Kidney capillary endothelial cell (primary cell): ENCODE data around the gene SLC37A2.
"Not testable (repeated sequence)": the region's sequence is repeated elsewhere in the genome, so short reads cannot be mapped to it uniquely, and the experiment has no call there.

Experiments used
- DNase-seq: peaks from one replicate; pipeline ENCODE4 v3.0.0-alpha.2; 2018; ENCODE audit warnings: low spot score

Gene SLC37A2

DNA sequence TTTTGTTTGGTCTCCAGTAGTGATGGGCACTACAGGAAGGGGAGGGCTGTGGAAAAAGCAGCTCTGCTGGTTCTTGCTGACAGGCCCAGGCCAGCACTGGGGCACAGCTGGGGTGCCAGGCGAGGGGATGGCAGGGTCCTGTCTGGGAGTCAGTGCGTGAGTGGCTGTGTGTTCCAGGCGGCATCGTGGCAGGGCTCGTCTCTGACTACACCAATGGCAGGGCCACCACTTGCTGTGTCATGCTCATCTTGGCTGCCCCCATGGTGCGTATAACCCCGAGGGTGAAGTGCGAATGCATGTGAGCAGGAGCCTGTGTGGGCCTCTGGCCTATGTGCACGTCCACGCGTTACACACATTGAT is 20.9 kb downstream of the SLC37A2 start:
- no peak for DNase-seq

DNA sequence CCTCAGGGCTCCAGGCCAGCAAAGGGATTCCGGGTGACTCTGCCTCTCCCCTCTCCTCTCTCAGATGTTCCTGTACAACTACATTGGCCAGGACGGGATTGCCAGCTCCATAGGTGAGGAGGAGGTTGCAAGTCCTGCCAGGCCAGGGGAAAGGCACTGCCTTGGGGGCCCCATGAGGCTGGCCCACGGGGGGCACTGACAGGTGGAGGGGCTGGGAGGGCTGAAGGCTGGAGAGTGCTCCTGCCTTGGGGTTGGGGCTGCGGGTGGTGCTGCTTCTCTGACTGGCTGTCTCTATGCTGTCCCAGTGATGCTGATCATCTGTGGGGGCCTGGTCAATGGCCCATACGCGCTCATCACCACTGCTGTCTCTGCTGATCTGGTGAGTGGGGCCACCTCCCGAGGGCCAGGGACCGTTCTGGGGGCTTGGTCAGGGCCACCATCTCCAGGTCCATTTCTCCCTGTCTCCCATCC is 21.7 kb downstream of the SLC37A2 start:
- no peak for DNase-seq

DNA sequence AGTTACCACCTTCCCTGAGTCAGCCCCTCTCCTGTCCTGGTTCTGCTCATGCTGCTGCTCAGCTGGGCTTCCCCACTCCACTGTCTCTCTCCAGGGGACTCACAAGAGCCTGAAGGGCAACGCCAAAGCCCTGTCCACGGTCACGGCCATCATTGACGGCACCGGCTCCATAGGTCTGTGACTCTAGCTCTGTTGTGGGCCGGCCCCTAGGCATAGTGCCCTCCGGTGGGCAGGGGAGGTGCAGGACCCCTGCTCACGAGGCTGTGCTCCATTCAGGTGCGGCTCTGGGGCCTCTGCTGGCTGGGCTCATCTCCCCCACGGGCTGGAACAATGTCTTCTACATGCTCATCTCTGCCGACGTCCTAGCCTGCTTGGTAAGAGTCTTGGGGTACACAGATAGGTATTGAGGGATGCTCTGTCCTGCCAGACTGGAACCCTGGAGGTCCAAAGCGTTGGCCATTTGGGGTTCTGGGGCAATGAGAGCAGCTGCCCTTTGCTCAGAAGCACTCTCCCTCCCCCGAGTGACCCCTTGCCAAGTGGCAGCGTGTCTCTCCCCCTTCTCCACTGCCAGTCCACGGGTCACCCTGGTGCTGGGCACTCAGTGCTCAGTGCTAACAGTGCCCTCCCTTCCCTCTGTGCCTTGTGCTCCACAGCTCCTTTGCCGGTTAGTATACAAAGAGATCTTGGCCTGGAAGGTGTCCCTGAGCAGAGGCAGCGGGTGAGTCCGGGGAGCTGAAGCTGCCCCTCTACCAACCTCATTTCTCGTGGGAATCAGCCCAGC is 22.4 kb downstream of the SLC37A2 start:
- no peak for DNase-seq

DNA sequence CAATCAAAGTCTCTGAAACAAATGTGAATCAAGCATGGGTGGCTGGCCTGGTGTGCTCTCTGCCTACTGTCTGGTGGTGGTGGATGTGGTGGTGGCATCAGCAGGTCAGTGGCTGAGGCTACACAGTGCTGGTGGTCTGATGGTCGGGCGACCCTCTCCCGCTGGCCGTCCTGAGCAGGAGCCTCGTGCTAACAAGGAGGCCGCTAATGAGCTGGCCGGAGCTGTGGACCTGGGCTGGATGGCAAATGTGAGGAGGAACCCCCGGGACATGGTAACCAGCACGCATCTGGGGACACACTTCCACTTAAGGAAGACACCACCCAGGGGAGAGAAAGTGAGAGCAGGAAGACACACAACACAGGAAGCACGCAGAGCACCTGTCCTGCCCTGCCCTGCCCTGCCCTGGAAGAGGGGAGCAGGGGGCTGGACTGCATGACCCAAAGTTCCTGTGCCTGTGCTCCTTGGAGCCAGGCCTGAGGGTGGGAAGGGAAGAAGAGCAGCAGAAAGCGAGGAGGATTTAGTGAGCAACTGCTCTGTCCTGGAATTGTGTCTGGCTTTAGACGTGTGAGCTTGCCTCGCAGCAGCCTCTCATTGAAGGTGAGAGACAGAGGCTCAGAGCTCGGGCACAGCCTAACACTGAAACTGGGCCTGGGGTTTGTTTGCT is 23.7 kb downstream of the SLC37A2 start:
- no peak for DNase-seq

DNA sequence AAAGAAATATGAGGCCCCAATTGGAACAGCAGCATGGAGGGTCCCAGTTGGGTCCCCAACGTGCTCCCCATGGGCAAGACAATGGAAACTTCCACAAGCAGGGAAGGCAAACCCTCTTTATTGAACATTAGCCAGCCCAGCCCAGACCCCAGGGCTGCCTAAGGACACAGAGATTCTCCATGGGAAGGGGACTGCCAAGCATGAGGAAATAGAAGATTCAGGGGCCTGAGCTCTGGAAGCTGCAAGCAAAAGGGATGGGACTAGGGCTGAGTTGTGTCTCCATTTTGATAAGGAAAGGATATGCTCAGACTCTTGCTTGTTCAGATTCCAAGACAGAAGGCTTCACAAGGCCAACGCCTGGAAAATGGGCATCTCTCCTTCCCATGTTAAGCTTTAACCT is 25.0 kb downstream of the SLC37A2 start:
- DNase-seq: no peak

DNA sequence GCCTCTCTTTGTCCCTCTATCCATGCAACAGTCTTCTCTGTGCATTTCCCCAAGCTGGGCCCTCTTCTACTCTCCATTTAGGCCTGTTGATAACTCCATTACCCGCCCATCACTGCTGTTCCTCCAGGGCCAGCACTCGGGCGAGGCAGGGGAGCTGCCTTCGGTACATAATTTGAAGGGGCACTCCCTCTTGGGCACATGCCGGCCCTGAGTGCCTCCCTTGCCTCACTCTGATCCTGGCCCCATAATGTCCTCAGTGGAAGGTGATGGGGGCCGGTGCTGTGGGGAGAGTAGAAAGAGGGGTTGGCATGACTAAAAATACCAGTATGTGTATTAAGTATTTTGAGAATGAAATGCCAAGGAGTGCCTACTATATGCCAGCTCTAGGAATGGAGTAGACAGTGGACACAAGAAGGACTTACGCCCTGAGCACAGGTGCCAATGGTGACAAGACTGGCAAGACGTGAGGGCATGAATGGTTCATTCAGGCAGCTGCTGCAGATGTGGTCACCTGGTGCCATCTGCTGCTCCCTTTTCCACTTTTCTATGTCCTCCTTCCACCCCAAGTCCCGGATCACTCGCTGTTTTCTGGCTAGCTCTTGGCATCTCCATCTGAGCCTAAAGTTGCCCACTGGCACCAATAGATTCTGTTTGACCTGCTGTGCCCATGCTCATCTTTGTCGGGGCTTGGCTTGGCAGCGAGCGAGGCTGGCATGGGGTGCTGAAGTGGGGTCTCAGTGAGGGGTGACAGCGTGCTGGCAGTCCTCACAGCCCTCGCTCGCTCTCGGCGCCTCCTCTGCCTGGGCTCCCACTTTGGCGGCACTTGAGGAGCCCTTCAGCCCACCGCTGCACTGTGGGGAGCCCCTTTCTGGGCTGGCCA is 25.7 kb downstream of the SLC37A2 start:
- no peak for DNase-seq

DNA sequence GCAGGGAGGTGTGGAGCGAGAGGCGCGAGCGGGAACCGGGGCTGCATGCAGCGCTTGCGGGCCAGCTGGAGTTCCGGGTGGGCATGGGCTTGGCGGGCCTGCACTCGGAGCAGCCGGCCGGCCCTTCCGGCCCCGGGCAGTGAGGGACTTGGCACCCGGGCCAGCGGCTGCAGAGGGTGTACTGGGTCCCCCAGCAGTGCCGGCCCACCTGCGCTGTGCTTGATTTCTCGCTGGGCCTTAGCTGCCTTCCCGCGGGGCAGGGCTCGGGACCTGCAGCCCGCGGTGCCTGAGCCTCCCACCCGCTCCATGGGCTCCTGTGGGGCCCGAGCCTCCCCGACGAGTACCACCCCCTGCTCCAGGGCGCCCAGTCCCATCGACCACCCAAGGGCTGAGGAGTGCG is 26.4 kb downstream of the SLC37A2 start:
- DNase-seq: not testable (repeated sequence)

DNA sequence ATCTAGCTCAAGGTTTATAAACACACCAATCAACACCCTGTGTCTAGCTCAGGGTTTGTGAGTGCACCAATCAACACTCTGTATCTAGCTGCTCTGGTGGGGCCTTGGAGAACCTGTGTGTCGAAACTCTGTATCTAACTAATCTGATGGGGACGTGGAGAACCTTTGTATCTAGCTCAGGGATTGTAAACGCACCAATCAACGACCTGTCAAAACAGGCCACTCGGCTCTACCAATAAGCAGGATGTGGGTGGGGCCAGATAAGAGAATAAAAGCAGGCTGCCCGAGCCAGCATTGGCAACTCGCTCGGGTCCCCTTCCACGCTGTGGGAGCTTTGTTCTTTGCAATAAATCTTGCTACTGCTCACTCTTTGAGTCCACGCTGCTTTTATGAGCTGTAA is 27.0 kb downstream of the SLC37A2 start:
- not testable (repeated sequence) for DNase-seq

DNA sequence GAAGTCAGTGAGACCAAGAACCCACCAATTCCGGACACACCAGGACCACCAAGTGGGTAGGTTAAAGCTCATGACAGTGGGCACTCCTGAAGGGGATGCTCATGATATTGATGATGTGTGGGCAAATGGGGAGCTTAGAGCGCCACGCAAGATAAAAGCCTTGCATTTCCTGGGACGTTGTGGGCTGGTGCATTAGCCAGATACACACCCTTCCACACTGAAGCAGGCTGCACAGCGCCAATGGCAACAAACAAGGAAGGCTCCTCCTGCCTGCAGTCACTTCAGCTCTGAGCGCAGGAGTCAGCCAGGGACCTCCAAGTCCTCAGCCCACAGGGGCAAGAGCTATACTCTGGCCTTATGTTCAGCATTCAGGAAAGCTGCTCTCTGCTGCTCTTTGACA is 27.7 kb downstream of the SLC37A2 start:
- no peak for DNase-seq

DNA sequence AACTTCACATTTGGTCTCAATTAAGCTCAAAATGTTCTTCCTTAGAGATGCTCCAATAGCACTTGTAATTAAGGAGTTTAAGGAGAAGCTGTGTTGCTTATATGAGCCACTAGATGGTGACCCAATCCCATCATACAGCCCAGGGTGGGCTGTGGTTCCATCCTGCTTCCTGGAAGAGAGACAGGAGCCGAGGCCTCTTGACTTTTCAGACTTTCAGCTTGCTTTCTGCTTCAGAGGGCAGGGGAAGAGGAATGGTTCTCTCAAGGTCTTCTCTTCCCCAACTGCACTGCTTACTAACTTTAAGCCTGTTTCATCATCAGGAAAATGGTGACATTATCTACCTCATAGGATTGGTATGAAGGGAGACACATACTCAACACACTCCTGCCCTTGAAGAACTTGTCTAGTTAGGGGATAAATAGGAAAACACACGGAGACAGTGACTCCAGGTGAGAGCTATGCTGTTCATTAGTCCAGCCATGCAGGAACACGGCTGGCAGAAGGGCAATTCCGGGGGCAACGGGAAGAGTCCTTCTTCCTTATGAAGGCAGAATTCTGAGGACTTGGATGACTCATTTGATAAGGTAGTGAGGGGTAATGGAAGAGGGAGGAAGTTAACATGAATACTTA is 28.3 kb downstream of the SLC37A2 start:
- peak; percentile 71 for DNase-seq

DNA sequence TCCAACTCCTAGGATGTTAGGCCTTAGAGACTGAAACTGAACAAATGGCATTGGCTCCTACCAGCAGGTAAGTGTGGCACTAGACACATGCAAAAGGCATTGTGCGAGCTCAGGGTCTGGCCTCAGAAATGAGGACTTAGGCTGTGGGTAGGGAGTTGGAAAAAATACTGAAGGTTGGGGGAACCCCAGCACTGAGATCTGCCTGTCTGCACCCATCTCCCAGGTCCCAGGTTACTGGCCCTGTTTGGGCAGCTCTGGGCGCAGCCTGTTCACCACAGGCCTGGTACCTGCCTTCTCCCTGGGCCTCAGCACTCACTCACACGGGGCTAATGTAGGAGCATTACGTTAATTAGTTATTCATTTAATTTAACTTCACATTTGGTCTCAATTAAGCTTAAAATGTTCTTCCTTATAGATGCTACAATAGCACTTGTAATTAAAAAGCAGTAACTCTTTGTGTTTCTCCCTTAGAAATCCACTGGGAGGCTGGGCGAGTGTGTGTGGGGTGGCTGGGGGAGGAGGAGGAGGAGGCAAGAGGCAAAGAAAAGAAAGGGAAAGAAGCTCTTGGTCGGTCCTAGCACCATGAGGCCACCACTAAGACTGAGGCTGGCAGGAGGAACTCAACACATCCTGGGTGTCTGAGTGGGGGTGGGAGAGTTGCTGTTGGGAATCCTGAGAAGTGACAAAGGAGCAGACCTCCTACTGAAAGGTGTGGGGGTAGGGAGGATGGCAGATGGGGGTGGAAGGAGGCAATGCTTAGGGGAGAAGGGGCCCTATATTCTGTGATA is 29.0 kb downstream of the SLC37A2 start:
- DNase-seq: no peak

DNA sequence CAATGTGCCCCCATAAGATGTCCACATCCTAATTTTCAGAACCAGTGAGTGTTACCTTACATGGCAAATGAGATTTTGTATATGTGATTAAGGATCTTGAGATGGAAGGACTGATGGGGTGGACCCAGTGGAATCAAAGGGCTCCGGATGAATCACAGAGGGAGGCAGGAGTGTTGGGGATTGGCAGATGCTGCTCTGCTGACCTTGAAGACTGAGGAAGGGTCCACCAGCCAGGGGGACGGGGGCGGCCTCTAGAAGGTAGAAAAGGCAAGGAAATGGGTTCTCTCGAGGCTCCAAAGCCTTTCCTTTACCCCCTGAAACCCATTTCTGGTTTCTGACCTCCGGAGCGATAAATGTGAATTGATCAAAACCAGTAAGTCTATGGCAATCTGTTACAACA is 29.6 kb downstream of the SLC37A2 start:
- no peak for DNase-seq

DNA sequence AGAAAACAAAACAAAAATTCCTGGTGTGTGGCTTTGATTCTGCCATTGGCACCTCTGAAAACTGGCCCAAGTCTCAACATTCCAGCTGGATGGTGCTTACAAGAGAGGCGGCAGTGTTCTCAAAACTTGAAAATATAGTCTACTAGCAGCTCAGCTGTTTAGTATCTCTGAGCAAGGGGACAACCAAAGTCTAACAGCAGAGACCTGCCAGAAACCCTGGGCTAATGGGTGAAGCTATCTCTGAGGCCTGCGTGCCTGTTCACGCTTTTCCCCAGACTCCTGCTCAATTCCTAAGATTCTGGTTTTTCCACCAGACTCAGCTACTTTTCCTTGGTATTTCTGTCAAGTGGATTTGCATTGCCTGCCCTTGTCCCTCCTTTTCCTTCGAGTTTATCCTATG is 30.4 kb downstream of the SLC37A2 start:
- no peak for DNase-seq

DNA sequence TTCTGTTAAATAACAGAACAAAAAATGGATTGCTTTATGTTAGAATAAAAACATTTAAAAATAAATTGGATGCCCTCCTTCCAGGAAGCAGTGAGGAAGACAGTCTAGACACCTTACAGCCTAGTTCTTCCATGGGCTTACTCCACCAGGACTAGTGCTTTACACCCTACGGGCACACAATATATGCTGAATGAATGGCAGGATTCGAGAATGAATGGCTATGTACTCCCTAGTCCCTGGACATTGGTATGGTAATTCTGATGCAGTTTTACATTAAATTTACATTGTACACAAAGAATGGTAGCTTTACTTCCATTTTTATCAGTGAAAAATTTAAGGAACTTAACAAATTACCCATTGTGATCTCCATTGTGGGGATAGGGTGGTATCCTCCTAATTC is 31.6 kb downstream of the SLC37A2 start:
- no peak for DNase-seq

- DNase-seq: no peak
Measured at GRCh38 chr11:125100136-125100535, 37.0 kb downstream of the SLC37A2 start.

DNA sequence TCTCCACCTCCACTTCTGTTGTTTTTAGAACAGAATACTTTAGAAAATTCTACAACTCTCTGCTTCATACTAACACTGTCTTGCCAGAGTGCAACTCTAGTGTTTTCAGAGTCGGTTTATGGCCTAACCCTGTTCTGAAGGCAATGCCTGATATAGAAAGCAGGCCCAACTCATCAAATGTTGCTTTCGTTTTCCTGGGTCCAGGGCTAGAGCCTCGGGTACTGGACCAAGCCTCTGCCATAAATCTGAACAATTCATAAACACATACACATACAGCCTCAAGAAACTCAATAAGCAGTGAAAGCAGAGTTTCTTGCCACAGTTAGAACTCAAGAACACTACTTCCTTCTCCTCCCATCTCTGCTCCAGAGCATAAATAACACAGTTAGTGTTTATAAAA is 38.5 kb downstream of the SLC37A2 start:
- DNase-seq: no peak

DNA sequence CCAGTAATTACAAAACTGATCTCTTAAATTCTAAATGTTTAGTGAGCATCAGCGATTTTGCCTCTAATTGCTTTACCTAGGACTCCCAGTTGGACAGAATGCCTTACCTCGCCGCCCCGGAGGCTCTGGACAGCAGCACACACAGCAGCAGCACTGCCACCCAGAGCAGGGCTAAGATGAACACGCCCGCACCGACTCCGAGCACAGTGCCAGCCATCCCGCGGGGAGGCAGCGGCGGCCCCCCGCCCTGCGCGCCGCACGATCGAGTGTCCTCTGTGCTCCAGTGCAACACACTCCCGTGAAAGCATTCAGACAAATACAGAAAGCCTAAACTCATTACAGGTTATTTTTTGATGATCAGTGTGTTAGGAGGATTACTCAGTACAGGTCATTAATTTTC is 38.9 kb downstream of the SLC37A2 start:
- no peak for DNase-seq

- no peak for DNase-seq
Measured at GRCh38 chr11:125102510-125102909, 39.4 kb downstream of the SLC37A2 start.

- DNase-seq: no peak
Measured at GRCh38 chr11:125105926-125106325, 42.8 kb downstream of the SLC37A2 start.

GRCh38 chr11:125108469-125108868 is 45.4 kb downstream of the SLC37A2 start:
- DNase-seq: no peak

DNA sequence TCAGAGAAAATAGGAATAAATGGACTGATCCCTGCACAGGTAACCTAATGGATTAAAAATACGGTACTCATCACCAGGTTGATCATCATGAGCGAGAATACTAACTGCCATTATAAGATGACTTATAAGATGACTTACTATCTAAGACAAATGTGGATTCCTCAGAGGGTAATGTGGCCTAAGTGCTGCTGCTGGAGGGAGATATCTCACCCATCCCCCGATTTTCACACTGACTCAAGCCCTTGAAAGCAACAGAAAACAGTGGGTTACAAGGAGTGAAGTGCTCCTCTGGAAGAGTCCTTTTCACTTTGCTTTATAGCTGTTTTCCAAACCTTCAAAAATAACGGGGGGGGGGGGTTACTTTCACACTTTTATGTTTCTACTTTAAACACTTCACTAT is 47.4 kb downstream of the SLC37A2 start:
- DNase-seq: no peak

DNA sequence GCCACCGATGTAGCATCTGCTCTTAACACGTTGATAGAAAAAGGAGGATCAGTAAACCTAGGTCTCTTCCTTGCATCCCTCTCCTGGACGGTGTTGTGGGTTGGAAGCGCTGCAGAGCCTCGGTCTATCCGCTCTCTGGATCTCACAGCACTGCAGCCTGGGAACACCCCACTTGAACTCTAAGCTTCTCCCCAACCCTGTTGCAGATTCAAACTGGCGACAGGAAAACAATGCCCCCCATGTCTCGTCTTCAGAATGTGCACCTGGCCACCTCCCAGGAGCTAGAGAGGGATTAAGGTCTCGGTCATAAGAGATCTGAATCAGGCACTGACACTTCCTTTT is 47.9 kb downstream of the SLC37A2 start:
- no peak for DNase-seq
